Measurements from ENCODE around the gene SLC25A51.

GRCh38 chr9:37951671-37952449 lies 47.9 kb upstream of the SLC25A51 start:
- TF ChIP-seq REST (IDR thresholded peaks at IDR 0.05; ENCODE audit: insufficient read depth in 1 of 2, low read depth in 2 of 2, low read length in 1 of 2) (no peak), CTCF (IDR thresholded peaks at IDR 0.05) (no peak), TCF7L2 (IDR thresholded peaks at IDR 0.05; ENCODE audit: low read depth, low read length) (no peak), POLR2AphosphoS5 (IDR thresholded peaks at IDR 0.05; ENCODE audit: low read depth, low read length) (no peak)
